ENCODE measurements around the gene COL4A2.

COL4A2 gene

GRCh38 chr13:110561344-110562035, 254.4 kb downstream of the COL4A2 start, which contains the start of gene RAB20:
Gene RAB20, minus strand, starts transcription at chr13:110561722. Its CDS starts 203 bp downstream, at chr13:110561519.
- no peaks in the 10 kb centered on the region for H3K27me3 ChIP-seq (ENCODE audit: low read depth)
- peak within 1 kb of the TSS; percentile 74 for H3K4me3 ChIP-seq
- H3K36me3 ChIP-seq (replicated peaks): no peaks in the 10 kb centered on the region
- no peaks in the 10 kb centered on the region; the same call in 1 of the 2 replicates for H3K9me3 ChIP-seq
- H3K4me1 ChIP-seq: peaks cover 5% of the 10 kb centered on the region; the same call in 1 of the 2 replicates
- DNase-seq (ENCODE audit: low spot score in 2 of 2): peak; percentile 57 to 89
- in situ Hi-C loops (cut with MboI; ENCODE audit: low sequenced_read_pairs): no loop called here

DNA sequence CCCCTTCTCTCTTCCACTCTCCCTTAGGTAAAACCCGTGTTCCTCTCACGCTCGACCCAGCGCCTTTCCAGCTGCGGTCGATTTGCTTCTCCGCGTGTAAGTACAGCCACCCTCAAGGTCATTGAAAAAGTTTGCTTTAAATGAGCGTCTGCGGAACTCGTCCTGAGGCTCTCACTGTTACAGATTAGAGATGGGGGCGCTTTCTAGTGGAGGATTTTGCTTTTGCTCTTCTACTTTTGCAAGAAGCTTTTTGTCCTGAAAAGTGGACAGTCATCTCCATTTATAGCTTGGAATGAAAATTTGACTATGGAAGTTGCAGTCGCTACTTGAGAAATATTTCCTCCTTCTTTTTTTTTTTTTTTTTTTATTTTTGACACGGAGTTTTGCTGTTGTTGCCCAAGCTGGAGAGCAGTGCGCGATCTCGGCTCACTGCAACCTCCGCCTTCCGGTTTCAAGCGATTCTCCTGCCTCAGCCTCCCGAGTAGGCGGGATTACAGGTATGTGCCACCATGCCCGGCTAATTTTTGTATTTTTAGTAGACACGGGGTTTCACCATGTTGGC, 255.0 kb downstream of the COL4A2 start:
- Histone ChIP-seq H3K4me1 (peaks cover 5% of the 10 kb centered on the region; the same call in 1 of the 2 replicates), H3K4me3 (peak overlapping the region; percentile 74), H3K36me3 (replicated peaks) (no peaks in the 10 kb centered on the region), H3K9me3 (no peaks in the 10 kb centered on the region; the same call in 1 of the 2 replicates), H3K27me3 (ENCODE audit: low read depth) (no peaks in the 10 kb centered on the region)
- in situ Hi-C loops (cut with MboI; ENCODE audit: low sequenced_read_pairs): no loop called here
- peak; percentile 20 to 24 for DNase-seq (ENCODE audit: low spot score in 2 of 2)
